PC-3 (cell line): ENCODE results near the gene LBR. TPM values are rescaled to one million over a fixed set of nuclear protein-coding genes. Genes with fewer than 3 reads are reported as not detected.

Experiments
- ATAC-seq: fragments of 200-7000 bp; cut with Tn5 transposase; 2 replicates; pipeline ENCODE4 v1.9.1; 2020; ENCODE audit warnings: mild to moderate bottlenecking, moderate library complexity
- BruUV-seq: library from RNA; stranded (reverse); fragments of 400-500 nt; replicated peaks from 2 replicates; lab custom pipeline; 2021; lab: Mats Ljungman, UMichigan
- CTCF ChIA-PET: fragments of 300-600 bp; sonication (Branson Sonifier 250); formaldehyde crosslinking; loops from one replicate; lab custom pipeline; 2022; ENCODE audit warnings: antibody characterized with exemption; lab: Charles Lee
- POLR2A ChIA-PET: fragments of 300-600 bp; sonication (Branson Sonifier 250); formaldehyde crosslinking; loops from one replicate; lab custom pipeline; 2022; ENCODE audit warnings: antibody characterized with exemption; ENCODE audit not compliant: unreplicated experiment; lab: Charles Lee
- DNase-seq: peaks from one replicate; pipeline ENCODE4 v3.0.0-alpha.2; 2015
- H2AFZ ChIP-seq: fragments of 300-600 bp; sonication (generic); 2 replicates; pipeline ENCODE4 v1.6.0; 2016; ENCODE audit warnings: antibody characterized with exemption, low read length
- H3F3A ChIP-seq: fragments of 300-600 bp; sonication (generic); one replicate; pipeline ENCODE4 v1.6.0; 2017; ENCODE audit warnings: antibody characterized with exemption, low read length, control low read depth, mild to moderate bottlenecking; ENCODE audit not compliant: unreplicated experiment
- H3K27ac ChIP-seq: fragments of 300-600 bp; sonication (generic); 2 replicates; pipeline ENCODE4 v1.5.1; 2016; ENCODE audit warnings: mild to moderate bottlenecking, low read length
- H3K27me3 ChIP-seq: fragments of 300-600 bp; sonication (generic); 2 replicates; pipeline ENCODE4 v1.6.1; 2016; ENCODE audit warnings: low read length, mixed read lengths
- H3K36me3 ChIP-seq: fragments of 300-600 bp; sonication (generic); 2 replicates; pipeline ENCODE4 v1.6.1; 2016; ENCODE audit warnings: low read depth, mixed run types, low read length, mixed read lengths
- H3K4me1 ChIP-seq: fragments of 300-600 bp; sonication (generic); 2 replicates; pipeline ENCODE4 v1.5.1; 2016; ENCODE audit warnings: low read length; ENCODE audit not compliant: insufficient read depth
- H3K4me2 ChIP-seq: fragments of 300-600 bp; sonication (generic); 2 replicates; pipeline ENCODE4 v1.6.0; 2016; ENCODE audit warnings: low read length
- H3K4me3 ChIP-seq: fragments of 300-600 bp; sonication (generic); 2 replicates; pipeline ENCODE4 v1.5.1; 2016; ENCODE audit warnings: mild to moderate bottlenecking, low read length, mixed read lengths
- H3K79me2 ChIP-seq: fragments of 300-600 bp; sonication (generic); 2 replicates; pipeline ENCODE4 v1.6.1; 2017; ENCODE audit warnings: low read length, mixed read lengths
- H3K9ac ChIP-seq: fragments of 300-600 bp; sonication (generic); 2 replicates; pipeline ENCODE4 v1.6.0; 2016; ENCODE audit warnings: mild to moderate bottlenecking, low read length
- H3K9me2 ChIP-seq: fragments of 300-600 bp; sonication (generic); replicated peaks from 2 replicates; pipeline ENCODE4 v1.6.1; 2016; ENCODE audit warnings: mixed run types, low read length, mixed read lengths
- H3K9me3 ChIP-seq: fragments of 300-600 bp; sonication (generic); 2 replicates; pipeline ENCODE4 v1.6.1; 2016; ENCODE audit warnings: low read length, mixed read lengths
- H4K20me1 ChIP-seq: fragments of 300-600 bp; sonication (generic); 2 replicates; pipeline ENCODE4 v1.6.1; 2016; ENCODE audit warnings: low read length, mixed read lengths
- CTCF ChIP-seq: fragments of 300-600 bp; sonication (generic); conservative IDR thresholded peaks from 2 replicates; pipeline ENCODE4 v1.5.1; 2017; ENCODE audit warnings: antibody characterized with exemption, low read depth, mild to moderate bottlenecking, low read length
- EZH2 ChIP-seq: fragments of 300-600 bp; sonication (generic); IDR thresholded peaks from one replicate; pipeline ENCODE4 v1.6.1; 2017; ENCODE audit warnings: antibody characterized with exemption, mild to moderate bottlenecking, low read length; ENCODE audit not compliant: unreplicated experiment
- EZH2phosphoT487 ChIP-seq: fragments of 300-600 bp; sonication (generic); IDR thresholded peaks from 2 replicates; pipeline ENCODE4 v1.6.1; 2018; ENCODE audit warnings: mild to moderate bottlenecking, antibody characterized with exemption, low read length, borderline replicate concordance
- intact Hi-C: fragments of 100-400 bp; cut with micrococcal nuclease; formaldehyde crosslinking; loops from 2 replicates; pipeline ENCODE4 v1.9.0; 2023
- total RNA-seq: library from RNA; depleted of rRNA; stranded (reverse); fragments of >200 nt; gene quantifications from 2 replicates; pipeline ENCODE4 v1.2.3, GENCODE V29; 2014

Gene LBR
- total RNA-seq, 1 experiment from 2014 or later = 35.1 TPM

GRCh38 chr1:225446981-225447615 lies 19.3 kb upstream of the LBR start:
- H4K20me1 ChIP-seq = no peaks in the 10 kb centered on the region
- BruUV-seq = no TSS peak
- intact Hi-C loops = no loop called here
- no peaks in the 10 kb centered on the region for H3K27me3 ChIP-seq
- no peak for DNase-seq
- no peaks in the 10 kb centered on the region for H3K79me2 ChIP-seq
- no peak overlapping the region for H3K4me2 ChIP-seq
- H3K9ac ChIP-seq = no peak overlapping the region
- no peaks in the 10 kb centered on the region for H3K9me3 ChIP-seq
- H3K4me1 ChIP-seq = peaks cover 52% of the 10 kb centered on the region
- CTCF ChIA-PET = no interaction called here
- H2AFZ ChIP-seq = no peak overlapping the region
- no peaks in the 10 kb centered on the region for H3F3A ChIP-seq
- POLR2A ChIA-PET = interaction anchor here (0.6 to 1.3 kb wide), 2 partner anchors 14 to 662 kb away, joined by 5 read pairs; no protein-coding TSS in a partner anchor
- no peaks in the 10 kb centered on the region for H3K36me3 ChIP-seq
- TF ChIP-seq CTCF (no peak), EZH2phosphoT487 (no peak), EZH2 (no peak)
- H3K4me3 ChIP-seq = no peak overlapping the region
- ATAC-seq = no peak
- no peak overlapping the region for H3K27ac ChIP-seq
- no peaks in the 10 kb centered on the region for H3K9me2 ChIP-seq

GRCh38 chr1:225446595-225446960 lies 18.7 kb upstream of the LBR start:
- H3K9ac ChIP-seq = no peak overlapping the region
- peak overlapping the region; percentile 22; the same call in 1 of the 2 replicates for H3K27ac ChIP-seq
- ATAC-seq (no peak), DNase-seq (no peak)
- TF ChIP-seq EZH2 (no peak), EZH2phosphoT487 (no peak), CTCF (no peak)
- H3K9me2 ChIP-seq = no peaks in the 10 kb centered on the region
- intact Hi-C loops = no loop called here
- no peaks in the 10 kb centered on the region for H3F3A ChIP-seq
- peak overlapping the region; percentile 51 for H3K4me2 ChIP-seq
- H4K20me1 ChIP-seq = no peaks in the 10 kb centered on the region
- no peak overlapping the region for H3K4me3 ChIP-seq
- H3K79me2 ChIP-seq = no peaks in the 10 kb centered on the region
- no peaks in the 10 kb centered on the region for H3K9me3 ChIP-seq
- no peak overlapping the region for H2AFZ ChIP-seq
- no TSS peak for BruUV-seq
- H3K27me3 ChIP-seq = no peaks in the 10 kb centered on the region
- ChIA-PET CTCF (interaction anchor here (0.5 kb wide), 1 partner anchor 244 kb away, joined by 3 read pairs; no protein-coding TSS in a partner anchor), POLR2A (interaction anchor here (0.6 to 1.3 kb wide), 2 partner anchors 14 to 679 kb away, joined by 4 to 5 read pairs; no protein-coding TSS in a partner anchor)
- H3K36me3 ChIP-seq = no peaks in the 10 kb centered on the region
- peaks cover 50% of the 10 kb centered on the region for H3K4me1 ChIP-seq
